GM18505 (cell line): ENCODE data around the gene AGRN.
"Not testable (repeated sequence)": the region's sequence is repeated elsewhere in the genome, so short reads cannot be mapped to it uniquely, and the experiment has no call there.

ENCODE experiments used
- ATAC-seq: cut with Tn5 transposase; IDR thresholded peaks from one replicate; pipeline ENCODE4 v1.9.1; 2021; ENCODE audit not compliant: unreplicated experiment
- POLR2A ChIP-seq: IDR thresholded peaks from 4 replicates; pipeline ENCODE4 v1.6.1; 2011; ENCODE audit warnings: borderline replicate concordance; ENCODE audit not compliant: insufficient read depth, insufficient read length; ENCODE audit errors: extremely low read depth

The AGRN gene

DNA sequence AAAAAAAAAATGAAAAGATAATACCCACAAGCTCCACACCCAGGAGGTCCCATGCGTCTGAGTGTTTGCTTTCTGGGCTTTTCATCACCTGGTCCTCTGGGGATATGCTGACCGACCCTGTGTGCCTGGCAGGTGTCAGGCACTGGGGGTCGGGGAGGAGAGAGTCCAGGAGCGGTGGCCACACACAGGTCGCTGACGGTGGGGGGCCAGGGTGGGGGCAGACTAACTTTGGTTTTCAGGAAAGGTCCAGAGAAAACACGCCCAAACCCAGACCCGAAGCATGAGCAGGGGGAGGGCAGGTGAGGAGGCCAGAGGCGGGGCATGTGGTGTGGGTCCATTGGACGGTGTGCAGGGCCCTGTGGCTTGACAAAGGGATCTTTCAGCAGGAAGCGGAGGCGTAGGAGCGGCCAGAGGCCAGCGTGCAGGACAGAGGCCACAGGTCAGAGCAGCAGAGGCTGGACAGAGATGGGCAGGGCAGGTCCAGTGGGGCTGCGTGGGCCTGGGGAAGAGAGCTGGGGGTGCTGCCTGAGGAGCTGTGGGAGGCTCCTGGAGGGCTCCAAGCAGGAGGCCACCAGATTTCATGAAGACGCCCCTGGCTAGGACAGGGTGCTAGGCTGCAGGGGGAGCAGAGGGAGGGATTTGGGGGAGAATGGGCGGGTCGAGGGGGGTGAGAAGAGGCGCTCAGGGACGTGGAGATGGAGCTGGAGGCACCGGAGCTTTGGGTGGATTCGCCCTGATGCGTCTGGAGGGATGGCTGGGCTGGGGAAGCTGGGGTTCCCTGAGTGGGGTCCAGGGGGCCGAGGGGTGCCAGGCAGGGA is 38.4 kb downstream of the AGRN start:
- peak; percentile 1 for ATAC-seq
- TF ChIP-seq POLR2A = no peak

DNA sequence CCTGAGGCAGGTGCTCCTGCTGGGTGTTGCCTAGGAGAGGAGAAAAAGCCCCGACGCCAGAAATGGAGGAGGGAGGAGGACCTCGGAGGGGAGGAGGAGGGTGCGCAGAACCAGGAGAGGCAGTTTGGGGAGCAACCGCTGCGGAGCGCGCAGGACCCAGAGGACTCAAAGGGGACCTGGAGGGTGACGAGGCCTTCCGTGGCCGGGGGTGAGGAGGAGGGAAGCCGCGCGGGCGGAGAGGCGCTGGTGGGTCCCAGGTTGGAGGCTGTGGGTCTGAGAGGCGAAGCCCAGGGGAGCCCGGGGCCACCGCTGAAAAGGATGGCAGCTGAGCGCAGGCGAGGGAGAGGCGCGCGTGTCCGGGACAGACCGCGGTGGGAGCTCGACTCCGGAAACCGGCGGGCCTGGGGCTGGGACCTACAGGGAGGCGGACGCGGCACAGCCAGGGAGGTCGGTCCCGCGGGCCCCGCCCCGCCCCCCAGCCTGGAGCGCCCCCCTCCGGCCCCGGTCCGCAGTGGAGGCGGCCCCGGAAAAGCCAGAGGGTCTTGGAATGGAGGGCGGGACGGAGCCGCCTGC is 39.1 kb downstream of the AGRN start:
- TF ChIP-seq POLR2A = no peak
- peak; percentile 34 for ATAC-seq

DNA sequence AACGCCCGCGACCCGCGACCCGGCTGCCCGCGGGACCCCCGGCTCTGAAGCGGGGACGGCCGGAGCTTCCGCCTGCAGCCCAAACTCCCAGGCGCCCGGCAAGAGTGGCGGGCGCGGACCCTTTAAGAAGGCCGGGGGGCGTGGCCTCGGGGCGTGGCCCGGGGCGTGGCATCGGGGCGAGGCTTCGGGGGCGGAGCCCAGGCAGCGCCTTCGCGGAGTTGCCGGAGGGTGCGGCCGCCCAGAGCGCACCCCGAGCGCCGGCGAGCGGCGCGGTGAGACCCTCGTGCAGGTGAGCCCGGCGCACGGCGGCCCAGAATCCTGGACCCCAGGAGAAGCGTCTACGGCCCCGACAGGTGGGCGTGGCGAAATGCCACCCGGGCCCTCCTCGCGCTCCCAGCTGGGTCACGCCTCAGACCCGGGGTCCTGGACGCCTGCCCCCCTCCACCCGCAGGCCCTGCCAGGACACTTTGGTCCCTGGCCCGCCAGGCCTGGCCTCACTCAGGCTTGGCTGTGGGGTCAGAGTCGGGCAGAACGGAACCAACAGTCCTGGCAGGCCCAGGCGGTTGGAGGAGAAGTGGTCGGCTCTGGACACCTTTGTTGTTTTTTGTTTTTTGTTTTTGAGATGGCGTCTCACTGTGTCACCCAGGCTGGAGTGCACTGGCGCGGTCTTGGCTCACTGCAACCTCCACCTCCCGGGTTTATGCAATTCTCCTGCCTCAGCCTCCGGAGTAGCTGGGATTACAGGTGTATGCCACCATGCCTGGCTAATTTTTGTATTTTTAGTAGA is 39.8 kb downstream of the AGRN start:
- peak; percentile 51 for ATAC-seq
- peak; percentile 40 for TF ChIP-seq POLR2A

DNA sequence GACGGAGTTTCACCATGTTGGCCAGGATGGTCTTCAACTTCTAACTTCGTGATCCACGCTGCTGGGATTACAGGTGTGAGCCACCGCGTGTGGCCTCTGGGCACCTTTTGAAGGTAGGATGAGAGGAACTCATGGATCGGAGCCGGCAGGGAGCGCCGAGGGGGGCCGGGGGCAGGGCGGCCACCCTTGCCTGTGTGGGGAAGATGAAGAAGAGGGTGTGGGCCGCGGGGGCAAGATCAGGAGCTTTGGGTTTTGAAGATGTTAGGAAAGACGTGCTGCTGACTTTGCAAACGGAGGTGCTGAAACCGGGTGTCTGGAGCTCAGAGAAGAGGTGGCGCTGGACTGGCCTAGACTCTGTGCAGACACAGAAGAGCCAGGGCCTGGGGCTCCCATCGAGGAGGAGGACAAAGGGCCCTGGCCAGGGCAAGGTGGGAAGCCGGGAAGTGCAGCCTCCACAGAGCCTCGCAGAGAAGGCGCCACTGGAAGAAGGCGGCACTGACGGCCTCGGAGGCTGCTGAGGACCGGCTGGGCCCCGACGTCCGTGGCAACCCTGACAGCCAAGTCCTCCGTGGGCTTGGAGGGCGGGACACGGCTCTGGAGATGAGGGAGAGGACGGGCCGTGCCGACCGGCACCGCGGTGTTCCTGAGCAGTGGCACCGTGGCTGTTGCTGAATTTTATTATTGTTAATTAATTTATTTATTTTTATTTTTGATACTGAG is 40.5 kb downstream of the AGRN start:
- ATAC-seq = no peak
- no peak for TF ChIP-seq POLR2A

DNA sequence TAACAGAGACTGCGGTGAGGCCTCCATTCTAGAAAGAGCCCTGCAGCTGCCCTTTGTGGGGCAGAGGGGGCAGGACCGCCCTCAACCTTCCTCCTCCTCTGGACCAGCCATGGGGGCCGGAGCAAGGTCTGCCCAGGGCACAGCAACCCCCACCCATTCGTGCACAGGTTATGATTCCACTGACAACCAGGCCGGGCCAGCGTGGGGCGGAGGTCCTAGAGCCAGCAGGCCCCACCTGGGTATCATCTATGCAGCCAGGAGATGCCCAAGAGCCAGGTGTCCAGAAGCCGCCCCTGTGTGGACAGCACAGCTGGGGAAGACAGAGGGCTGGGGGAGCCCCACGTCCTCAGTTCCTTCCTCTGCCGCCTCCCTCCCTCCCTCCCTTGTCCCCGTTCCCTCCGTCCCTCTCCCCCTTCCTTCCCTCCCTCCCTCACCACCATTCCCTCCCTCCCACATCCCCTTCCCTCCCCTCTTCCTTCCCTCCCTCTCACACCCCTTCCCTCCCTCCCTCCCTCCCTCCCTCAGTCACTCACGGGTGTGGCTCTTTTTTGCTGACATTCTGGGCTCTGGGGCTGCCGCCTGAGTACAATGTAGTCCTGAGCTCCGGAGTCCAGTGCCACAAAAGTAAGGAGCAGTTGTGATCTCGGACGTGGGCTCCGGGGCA is 41.9 kb downstream of the AGRN start:
- no peak for TF ChIP-seq POLR2A
- no peak for ATAC-seq

DNA sequence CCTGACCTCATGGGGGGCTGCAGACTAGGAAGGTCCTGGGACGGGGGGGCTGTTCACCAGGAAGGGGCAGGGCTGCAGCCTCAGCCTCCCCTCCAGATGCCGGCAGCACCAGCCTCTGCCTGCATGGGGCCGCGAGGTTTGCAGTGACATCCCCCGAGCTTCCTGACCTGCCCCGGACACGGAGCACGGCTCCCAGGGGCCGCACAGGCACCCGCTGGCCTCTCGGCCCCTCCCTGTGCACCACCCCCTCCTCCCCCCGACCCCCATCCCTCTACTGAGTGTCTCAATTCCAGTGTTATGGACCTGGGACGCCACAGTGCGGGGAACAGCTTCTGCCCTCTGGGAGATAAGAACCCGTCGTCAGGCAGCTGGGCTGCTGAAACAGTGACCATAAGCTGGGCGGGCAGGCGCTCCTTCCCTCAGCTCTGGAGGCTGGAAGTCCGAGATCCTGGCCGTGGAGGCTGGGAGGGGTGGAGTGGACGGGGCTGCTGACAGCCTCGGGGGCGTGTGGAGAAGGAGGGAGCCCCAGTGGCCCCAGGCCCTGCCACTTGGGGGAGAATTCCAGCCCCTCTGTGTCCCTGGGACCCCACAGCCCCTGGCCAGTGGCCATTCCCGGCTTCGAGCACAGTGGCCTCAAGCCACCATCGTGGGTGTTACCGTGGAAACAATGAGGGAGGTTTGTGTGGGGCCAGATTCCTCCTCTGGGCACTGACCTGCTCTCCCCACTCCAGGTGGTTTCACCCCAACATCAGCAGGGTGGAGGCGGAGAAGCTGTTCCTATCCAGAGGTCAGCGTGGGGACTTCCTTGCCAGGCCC is 42.6 kb downstream of the AGRN start:
- TF ChIP-seq POLR2A = no peak

DNA sequence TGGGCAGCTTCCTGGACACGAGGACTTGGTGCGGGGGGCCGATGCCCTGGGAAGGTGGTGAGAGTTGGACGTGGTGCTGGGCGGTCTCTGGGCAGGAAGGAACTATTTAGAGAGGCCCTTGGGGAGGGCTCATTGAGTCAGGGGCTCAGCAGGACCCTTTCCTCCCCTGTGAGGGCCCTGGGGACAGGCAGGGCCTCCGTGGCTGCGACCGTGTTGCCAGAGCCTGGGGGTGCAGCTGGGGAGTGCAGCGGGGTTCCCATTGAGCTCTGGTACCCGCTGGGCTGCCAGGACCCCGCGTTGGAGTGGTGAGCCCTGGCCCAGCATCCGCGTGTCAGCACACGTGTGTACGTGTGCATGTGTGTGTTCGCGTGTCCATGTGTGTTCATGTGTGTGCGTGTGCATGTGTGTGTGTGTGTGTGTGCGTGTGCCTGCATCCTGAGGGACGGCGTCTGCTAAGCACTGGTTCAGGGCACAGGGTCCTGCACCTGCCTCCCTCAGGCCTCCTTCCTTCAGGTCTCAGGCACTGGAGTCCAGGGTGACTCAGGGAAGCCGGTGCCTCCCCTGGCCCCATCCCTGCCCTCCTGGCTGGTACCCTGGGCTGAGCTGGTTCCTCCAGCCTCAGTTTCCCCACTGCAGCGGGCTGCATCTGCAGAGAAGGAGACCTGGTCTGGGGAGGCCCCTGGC is 43.5 kb downstream of the AGRN start:
- ATAC-seq = peak; percentile 1
- no peak for TF ChIP-seq POLR2A

More for the DNA sequence above, 42.6 kb downstream of the AGRN start:
- ATAC-seq = no peak

DNA sequence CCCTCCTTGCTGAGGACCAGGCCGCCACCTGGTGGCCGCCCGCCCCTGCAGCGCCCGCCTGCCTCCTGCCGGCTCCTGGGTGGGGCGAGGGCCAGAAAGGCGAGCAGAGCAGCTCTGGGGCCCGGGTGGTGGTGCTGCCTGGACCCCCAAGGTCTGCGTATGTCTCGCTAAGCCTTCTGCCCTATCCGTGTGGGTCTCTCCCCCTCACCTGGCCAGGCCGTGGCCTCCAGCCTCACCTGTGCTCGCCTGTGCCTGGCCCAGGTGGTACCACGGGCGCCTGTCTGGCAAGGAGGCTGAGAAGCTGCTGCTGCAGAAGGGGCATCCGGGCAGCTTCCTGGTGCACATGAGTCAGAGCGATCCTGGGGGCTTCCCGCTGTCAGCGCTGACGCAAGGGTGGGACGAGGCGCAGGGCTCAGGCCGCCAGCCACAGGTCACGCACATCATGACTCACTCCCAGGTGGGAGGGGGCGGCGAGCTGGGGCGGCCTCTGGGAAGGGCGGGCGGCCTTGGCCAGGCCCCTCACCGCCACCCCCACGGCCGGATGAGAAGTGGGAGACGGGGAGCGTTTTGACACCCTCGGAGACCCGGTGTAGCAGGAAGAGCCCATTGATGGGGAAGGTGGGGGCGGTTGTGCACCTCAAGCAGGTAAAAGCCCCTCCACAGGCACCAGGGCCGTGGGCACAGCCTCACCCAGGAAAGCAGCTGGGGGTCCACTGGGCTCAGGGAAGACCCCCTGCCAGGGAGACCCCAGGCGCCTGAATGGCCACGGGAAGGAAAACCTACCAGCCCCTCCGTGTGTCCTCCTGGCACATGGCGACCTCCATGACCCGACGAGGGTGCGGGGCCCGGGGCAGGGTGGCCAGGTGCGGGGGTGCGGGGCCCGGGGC is 44.3 kb downstream of the AGRN start:
- peak; percentile 46 for ATAC-seq
- TF ChIP-seq POLR2A = peak; percentile 61

DNA sequence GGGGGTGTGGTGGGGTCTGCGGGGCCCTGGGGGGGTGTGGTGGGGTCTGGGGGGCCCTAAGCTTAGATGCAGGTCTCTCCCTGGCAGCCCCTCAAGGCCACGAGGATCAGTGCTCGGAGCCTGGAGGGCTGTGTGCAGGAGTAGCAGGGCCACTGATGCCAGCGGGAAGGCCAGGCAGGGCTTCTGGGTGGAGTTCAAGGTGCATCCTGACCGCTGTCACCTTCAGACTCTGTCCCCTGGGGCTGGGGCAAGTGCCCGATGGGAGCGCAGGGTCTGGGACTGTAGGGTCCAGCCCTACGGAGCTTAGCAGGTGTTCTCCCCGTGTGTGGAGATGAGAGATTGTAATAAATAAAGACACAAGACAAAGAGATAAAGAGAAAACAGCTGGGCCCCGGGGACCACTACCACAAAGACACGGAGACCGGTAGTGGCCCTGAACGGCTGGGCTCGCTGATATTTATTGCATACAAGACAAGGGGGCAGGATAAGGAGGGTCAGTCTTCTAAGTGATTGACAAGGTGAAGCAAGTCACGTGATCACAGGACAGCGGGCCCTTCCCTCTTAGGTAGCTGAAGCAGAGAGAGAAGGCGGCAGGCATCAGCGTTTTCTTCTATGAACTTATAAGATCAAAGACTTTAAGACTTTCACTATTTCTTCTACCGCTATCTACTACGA is 45.5 kb downstream of the AGRN start:
- ATAC-seq = no peak
- TF ChIP-seq POLR2A = no peak

DNA sequence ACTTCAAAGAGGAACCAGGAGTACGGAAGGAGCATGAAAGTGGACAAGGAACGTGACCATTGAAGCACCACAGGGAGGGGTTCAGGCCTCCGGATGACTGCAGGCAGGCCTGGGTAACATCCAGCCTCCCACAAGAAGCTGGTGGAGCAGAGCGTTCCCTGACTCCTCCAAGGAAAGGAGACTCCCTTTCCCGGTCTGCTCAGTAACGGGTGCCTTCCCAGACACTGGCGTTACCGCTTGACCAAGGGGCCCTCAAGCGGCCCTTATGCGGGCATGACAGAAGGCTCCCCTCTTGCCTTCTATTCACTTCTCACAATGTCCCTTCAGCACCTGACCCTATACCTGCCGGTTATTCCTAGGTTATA is 46.0 kb downstream of the AGRN start:
- ATAC-seq = not testable (repeated sequence)
